Testis (tissue), 2 donors: ENCODE results near the gene ADARB1.

Source experiments
- CTCF ChIP-seq, 3 experiments: fragments of 450-650 bp in 2 of 3; fragments of 200-600 bp in 1 of 3; sonication (generic) in 1 of 3; IDR thresholded peaks; one replicate each; pipeline ENCODE4 v1.5.1; 2016 to 2019; ENCODE audit warnings: antibody characterized with exemption in 3 of 3, mild to moderate bottlenecking in 2 of 3, moderate library complexity in 1 of 3
- POLR2A ChIP-seq: fragments of 450-650 bp; IDR thresholded peaks from one replicate; pipeline ENCODE4 v1.6.1; 2017; ENCODE audit warnings: antibody characterized with exemption, mild to moderate bottlenecking, moderate library complexity

- no peak for TF ChIP-seq CTCF (IDR thresholded peaks at IDR 0.05)
- TF ChIP-seq POLR2A = no peak
Measured at GRCh38 chr21:45254460-45254930, 180.1 kb downstream of the ADARB1 start.
